Measurements from ENCODE around the gene PLBD1. TPM values are rescaled to one million over a fixed set of nuclear protein-coding genes. Genes with fewer than 3 reads are reported as not detected.

The PLBD1 gene, protein sequence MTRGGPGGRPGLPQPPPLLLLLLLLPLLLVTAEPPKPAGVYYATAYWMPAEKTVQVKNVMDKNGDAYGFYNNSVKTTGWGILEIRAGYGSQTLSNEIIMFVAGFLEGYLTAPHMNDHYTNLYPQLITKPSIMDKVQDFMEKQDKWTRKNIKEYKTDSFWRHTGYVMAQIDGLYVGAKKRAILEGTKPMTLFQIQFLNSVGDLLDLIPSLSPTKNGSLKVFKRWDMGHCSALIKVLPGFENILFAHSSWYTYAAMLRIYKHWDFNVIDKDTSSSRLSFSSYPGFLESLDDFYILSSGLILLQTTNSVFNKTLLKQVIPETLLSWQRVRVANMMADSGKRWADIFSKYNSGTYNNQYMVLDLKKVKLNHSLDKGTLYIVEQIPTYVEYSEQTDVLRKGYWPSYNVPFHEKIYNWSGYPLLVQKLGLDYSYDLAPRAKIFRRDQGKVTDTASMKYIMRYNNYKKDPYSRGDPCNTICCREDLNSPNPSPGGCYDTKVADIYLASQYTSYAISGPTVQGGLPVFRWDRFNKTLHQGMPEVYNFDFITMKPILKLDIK
- 0.30 TPM for total RNA-seq (2021; ENCODE audit: unreplicated experiment)
- polyA plus RNA-seq (2012): not detected in 2 replicates
- percentile 3 among the genes with signal in this experiment for Bru-seq, nascent RNA
- percentile 2 among the genes with signal in this experiment for BruChase-seq, experiment 1, labeled RNA remaining after a 6-hour chase
- BruChase-seq, experiment 2, labeled RNA remaining after a 2-hour chase: not detected
- long read RNA-seq: 0 reads

DNA sequence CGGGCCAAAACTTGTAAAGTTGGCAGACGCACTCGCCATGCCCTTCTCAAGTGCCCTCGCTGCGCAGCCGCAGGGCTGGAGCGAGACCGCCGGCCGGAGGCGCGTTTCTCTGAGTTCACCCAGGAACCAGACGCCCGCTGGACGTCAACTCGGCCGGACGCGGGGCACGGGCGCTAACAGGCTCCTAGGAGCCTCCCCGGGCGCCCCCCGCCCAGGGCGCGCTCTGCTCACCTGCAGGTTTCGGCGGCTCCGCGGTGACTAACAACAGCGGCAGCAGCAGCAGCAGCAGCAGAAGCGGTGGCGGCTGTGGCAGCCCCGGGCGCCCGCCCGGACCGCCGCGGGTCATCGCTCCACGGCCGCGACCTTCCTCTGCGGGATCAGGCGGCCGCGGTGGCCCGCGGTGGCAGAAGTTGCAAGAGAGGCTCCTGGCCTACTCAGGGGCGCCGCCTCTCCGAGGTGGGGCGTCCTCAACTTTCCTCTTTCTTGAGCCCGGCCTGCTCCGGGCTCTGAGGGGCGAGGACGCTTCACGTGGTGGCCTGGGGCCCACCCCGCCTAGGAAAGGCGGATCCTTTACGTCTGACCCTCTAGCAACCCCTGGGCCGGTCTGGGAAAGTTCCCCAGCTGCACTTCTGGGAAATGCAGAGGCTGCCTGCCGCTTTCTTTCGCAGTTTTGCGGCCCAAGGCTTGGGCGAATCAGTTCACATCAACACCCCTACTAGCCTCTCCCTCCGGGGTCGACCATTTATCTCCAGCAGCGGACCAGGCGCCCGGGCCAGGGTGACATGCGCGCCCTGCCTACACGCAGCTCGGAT, at the start of gene PLBD1:
Gene PLBD1, minus strand, starts transcription at position 533 of the 812 bp plus-strand sequence. Its CDS starts 187 bp downstream, at position 346.
- Histone ChIP-seq H4K20me1 (ENCODE audit: insufficient read depth) (no peaks in the 10 kb centered on the region), H3K27ac (ENCODE audit: low read depth, low read length) (no peak within 1 kb of the TSS), H3K9me2 (ENCODE audit: insufficient read depth) (no peaks in the 10 kb centered on the region), H3K79me2 (ENCODE audit: insufficient read depth, low read length) (no peaks in the 10 kb centered on the region), H3K36me3 (ENCODE audit: control insufficient read depth in 1 of 2, insufficient read depth in 2 of 2, low read length in 2 of 2) (no peaks in the 10 kb centered on the region), H3K4me2 (ENCODE audit: low read length) (no peak within 1 kb of the TSS), H2AFZ (ENCODE audit: low read depth, low read length, poor library complexity, severe bottlenecking) (no peak within 1 kb of the TSS), H3K4me3 (replicated peaks in 1 of 2; ENCODE audit: low read depth in 1 of 2, low read length in 2 of 2) (no peak within 1 kb of the TSS), H3K9me3 (ENCODE audit: control insufficient read depth in 1 of 2, insufficient read depth in 1 of 2, low read depth in 1 of 2, low read length in 2 of 2) (no peaks in the 10 kb centered on the region), H3K4me1 (ENCODE audit: control insufficient read depth in 1 of 2, insufficient read depth in 2 of 2, low read length in 2 of 2) (no peaks in the 10 kb centered on the region), H3K9ac (ENCODE audit: low read length) (no peak within 1 kb of the TSS), H3K27me3 (ENCODE audit: insufficient read depth, low read length) (no peaks in the 10 kb centered on the region)
- ATAC-seq (no peak), DNase-seq (ENCODE audit: low read depth, low spot score) (no peak)
- intact Hi-C loops (cut with micrococcal nuclease): no loop called here
- ChIA-PET CTCF (no interaction called here), POLR2A (no interaction called here), RAD21 (ENCODE audit: low non-redundant PET in 1 of 2, low total read pairs in 2 of 2, uncharacterized antibody in 2 of 2, unreplicated experiment in 2 of 2) (no interaction called here)
- BruUV-seq (replicated peaks): no TSS peak
- no peak for TF ChIP-seq SP1 (IDR thresholded peaks at IDR 0.05; ENCODE audit: low read depth)
- TF ChIP-seq, protein P1, sequence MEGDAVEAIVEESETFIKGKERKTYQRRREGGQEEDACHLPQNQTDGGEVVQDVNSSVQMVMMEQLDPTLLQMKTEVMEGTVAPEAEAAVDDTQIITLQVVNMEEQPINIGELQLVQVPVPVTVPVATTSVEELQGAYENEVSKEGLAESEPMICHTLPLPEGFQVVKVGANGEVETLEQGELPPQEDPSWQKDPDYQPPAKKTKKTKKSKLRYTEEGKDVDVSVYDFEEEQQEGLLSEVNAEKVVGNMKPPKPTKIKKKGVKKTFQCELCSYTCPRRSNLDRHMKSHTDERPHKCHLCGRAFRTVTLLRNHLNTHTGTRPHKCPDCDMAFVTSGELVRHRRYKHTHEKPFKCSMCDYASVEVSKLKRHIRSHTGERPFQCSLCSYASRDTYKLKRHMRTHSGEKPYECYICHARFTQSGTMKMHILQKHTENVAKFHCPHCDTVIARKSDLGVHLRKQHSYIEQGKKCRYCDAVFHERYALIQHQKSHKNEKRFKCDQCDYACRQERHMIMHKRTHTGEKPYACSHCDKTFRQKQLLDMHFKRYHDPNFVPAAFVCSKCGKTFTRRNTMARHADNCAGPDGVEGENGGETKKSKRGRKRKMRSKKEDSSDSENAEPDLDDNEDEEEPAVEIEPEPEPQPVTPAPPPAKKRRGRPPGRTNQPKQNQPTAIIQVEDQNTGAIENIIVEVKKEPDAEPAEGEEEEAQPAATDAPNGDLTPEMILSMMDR (IDR thresholded peaks at IDR 0.05 in 2 of 3, conservative IDR thresholded peaks at IDR 0.05 in 1 of 3; ENCODE audit: borderline replicate concordance in 1 of 3, insufficient read depth in 1 of 3, low read depth in 2 of 3, low read length in 2 of 3): no peak
- TF ChIP-seq EGR1 (IDR thresholded peaks at IDR 0.05; ENCODE audit: low read depth): no peak
- no peak for TF ChIP-seq EZH2phosphoT487 (IDR thresholded peaks at IDR 0.05; ENCODE audit: borderline replicate concordance)
- no peak for TF ChIP-seq POLR2AphosphoS5 (IDR thresholded peaks at IDR 0.05; ENCODE audit: low read depth, low read length)
- TF ChIP-seq ZNF274 (IDR thresholded peaks at IDR 0.05; ENCODE audit: low read depth, low read length): no peak
- no peak for TF ChIP-seq CEBPB (IDR thresholded peaks at IDR 0.05; ENCODE audit: low read depth)
- no peak for TF ChIP-seq TCF7L2 (IDR thresholded peaks at IDR 0.05; ENCODE audit: borderline replicate concordance, extremely low read depth, insufficient read depth, insufficient read length)
- no peak for TF ChIP-seq ELF1 (IDR thresholded peaks at IDR 0.05; ENCODE audit: borderline replicate concordance, low read depth)
- TF ChIP-seq, protein P2, sequence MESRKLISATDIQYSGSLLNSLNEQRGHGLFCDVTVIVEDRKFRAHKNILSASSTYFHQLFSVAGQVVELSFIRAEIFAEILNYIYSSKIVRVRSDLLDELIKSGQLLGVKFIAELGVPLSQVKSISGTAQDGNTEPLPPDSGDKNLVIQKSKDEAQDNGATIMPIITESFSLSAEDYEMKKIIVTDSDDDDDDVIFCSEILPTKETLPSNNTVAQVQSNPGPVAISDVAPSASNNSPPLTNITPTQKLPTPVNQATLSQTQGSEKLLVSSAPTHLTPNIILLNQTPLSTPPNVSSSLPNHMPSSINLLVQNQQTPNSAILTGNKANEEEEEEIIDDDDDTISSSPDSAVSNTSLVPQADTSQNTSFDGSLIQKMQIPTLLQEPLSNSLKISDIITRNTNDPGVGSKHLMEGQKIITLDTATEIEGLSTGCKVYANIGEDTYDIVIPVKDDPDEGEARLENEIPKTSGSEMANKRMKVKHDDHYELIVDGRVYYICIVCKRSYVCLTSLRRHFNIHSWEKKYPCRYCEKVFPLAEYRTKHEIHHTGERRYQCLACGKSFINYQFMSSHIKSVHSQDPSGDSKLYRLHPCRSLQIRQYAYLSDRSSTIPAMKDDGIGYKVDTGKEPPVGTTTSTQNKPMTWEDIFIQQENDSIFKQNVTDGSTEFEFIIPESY (IDR thresholded peaks at IDR 0.05; ENCODE audit: extremely low read depth, insufficient replicate concordance, low read length): no peak
- TF ChIP-seq POLR2A (IDR thresholded peaks at IDR 0.05; ENCODE audit: borderline replicate concordance, extremely low read depth, insufficient read depth, insufficient read length): no peak
- TF ChIP-seq, protein P3, sequence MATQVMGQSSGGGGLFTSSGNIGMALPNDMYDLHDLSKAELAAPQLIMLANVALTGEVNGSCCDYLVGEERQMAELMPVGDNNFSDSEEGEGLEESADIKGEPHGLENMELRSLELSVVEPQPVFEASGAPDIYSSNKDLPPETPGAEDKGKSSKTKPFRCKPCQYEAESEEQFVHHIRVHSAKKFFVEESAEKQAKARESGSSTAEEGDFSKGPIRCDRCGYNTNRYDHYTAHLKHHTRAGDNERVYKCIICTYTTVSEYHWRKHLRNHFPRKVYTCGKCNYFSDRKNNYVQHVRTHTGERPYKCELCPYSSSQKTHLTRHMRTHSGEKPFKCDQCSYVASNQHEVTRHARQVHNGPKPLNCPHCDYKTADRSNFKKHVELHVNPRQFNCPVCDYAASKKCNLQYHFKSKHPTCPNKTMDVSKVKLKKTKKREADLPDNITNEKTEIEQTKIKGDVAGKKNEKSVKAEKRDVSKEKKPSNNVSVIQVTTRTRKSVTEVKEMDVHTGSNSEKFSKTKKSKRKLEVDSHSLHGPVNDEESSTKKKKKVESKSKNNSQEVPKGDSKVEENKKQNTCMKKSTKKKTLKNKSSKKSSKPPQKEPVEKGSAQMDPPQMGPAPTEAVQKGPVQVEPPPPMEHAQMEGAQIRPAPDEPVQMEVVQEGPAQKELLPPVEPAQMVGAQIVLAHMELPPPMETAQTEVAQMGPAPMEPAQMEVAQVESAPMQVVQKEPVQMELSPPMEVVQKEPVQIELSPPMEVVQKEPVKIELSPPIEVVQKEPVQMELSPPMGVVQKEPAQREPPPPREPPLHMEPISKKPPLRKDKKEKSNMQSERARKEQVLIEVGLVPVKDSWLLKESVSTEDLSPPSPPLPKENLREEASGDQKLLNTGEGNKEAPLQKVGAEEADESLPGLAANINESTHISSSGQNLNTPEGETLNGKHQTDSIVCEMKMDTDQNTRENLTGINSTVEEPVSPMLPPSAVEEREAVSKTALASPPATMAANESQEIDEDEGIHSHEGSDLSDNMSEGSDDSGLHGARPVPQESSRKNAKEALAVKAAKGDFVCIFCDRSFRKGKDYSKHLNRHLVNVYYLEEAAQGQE (IDR thresholded peaks at IDR 0.05; ENCODE audit: low read depth): no peak
